CD4-positive, alpha-beta T cell treated with Interleukin-15 for 1 hour (primary cell): ENCODE measurements around the gene NTM.

Experiments used
- DNase-seq: peaks from one replicate; pipeline ENCODE4 v3.0.0-alpha.2; 2020

The NTM gene

DNA sequence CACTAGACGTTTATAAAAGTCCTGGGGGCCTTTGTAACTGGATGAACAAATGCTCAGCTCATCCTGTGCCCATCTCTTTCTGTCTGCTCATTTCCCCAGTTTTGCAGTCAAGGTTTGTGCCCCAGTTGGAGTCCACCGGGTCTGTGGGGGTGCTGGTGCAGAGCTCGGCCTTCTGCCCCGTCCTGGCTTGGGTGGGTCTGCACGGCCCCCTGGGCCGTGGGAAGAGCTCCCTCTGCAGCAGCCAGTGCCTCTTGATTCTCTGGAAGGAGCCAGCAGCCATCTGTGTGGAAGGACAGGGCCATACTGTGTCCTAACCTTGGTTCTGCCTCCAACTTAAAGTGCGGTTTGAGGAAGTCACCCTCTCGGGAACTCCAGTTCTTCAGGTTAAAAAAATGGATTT lies 140.2 kb downstream of the NTM start:
- no peak for DNase-seq

DNA sequence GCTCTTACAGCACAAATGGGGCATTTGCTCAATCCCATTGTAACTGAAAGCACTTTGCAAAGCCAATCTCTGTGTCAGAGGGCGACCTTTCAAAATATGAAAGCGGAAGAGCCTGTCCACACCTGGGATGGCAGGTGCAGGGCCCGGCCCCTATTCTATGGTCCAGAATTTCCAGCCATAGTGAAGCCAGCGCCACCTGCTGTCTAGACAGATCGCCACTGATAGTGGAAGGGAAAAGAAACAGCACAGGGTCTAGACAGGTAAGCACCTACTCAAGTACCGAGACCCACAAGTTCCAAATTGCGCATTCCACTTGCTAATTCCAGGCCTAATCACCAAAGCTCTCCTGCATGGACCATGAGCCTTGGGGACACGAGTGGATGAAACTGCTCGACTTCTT lies 141.4 kb downstream of the NTM start:
- DNase-seq = no peak

DNA sequence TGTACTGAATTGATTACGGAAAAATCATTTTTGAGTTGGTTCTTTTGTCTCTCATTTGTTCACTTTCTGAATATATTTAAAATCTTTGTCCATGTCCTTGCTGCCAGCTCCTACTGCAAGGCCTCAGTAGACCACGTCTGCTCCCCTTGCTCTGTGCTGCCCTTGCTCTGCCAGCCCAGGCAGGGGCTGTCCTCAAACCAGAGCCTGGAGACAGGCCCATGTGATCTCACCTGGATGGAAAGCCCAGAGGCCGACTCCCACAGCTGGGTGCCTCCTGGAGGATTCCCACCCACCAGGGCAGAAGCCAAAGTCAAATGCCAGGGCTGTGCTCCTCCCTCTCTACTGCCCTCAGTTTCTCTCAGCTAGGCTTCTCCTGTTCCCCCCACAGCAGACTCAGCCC lies 141.8 kb downstream of the NTM start:
- DNase-seq = no peak

DNA sequence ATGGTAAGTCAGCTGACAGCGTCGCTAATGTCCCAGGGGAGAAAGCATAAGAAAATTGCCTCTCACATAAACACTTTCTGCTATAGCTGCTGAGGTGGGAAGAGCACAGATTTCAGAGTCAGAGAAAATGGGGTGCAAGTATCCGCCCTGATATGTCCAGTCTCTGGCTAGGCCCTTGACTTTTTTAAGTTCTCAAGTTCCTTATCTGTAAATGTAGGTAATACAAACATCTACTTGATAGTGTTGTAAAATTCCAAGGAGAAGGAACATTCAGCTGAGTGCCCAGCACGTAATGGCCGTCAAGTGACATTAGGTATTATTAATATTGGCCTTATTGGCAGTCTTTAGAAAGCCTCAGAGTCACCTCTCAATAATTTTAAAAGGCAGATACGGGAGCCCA lies 143.6 kb downstream of the NTM start:
- DNase-seq = no peak

DNA sequence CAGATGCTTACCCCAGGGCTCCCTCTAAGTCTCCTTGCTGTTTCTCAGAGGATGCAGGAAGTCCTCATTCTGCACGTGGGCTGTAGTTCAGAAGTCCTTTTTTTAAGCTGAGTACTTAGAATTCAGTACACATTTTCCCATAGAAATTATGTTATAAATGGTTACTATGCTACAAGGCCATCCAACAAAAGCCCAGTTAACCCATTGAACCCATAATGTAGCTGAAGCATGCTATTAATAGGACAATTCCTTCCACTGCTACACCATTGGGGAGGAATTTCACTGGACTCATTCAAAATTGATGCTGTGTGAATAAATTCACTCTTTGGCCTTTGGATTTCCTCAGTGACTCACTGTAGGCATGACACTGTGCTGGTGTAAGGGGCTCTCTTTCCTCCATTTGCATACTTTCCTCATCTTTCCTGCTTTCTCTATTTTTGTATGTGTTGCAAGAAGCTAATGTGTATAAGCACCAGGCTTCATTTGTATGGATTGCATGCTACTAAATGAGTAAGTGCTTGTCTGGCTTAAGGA lies 148.0 kb downstream of the NTM start:
- no peak for DNase-seq

DNA sequence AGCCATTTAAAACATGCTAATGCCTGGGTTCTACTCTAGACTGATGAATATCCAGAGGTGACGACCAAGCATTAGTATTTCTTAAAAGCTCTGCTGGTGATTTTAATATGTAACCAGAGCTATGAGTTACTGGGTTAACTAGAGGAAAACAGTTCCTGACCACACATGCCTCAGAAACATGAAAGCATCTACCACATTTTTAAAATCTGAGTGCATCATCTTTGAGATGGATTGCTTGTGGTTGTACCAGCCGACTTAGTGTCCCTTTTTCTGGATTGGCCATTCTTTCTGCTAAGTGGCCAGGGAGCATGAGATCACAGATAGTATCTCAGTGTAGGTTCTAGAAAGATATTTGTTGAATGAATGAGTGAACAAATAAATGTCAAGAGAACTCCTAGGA lies 152.4 kb downstream of the NTM start:
- DNase-seq = no peak

DNA sequence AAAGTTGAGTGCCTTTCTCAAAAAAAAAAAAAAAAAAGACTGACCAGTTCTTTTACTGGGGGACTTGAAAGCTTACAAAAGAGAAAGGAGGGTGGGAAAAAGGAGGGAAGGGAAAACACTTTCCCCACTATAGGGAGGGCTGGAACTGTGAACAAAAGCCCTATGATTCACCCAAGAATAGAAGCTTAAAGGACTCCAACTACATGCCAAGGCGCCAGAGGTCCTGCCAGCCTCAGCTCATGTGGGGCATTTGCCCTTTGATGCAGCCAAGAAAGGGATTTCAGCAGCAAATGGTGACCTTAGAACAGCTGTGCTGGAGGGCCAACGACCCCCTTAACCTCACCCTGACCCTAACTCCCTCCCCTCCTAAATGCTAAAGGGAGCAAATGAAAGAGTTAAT lies 160.0 kb downstream of the NTM start:
- DNase-seq = no peak

DNA sequence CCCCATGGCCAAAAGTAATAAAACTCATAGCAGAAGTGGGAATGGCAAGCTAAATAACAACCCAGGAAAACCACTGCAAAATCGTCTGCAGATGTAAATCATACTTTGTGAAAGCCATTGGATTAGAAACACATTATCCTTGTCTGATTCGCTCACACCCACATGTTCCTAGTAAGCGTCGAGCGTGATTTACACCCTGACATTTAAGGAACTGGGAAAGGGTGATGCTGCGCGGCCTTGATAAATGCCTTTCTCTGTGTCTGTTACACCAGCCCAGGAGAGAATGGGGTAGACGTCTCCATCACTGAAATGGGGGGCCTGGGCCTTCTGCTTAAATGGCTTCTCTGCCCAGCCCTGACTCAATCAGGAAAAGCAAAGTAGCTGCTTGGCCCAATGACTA lies 162.7 kb downstream of the NTM start:
- DNase-seq = no peak

DNA sequence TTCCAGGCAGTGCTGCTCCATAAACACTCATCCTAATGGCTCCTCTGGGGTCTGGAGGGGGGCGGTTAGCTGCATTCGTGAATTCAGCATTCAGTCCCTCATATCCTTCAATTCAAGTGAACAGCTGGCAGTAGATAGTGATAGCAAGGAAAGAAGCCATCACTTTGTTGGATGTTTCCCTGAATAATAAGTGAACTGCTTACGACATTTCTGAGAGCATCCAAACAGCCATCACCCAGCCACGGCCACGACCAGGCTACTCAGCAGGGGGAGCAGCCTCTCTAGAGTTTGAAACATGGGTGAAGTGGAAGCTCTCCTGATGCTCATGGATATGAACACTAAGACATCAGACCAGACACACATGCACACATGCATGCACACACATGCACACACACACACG lies 163.6 kb downstream of the NTM start:
- DNase-seq = no peak

DNA sequence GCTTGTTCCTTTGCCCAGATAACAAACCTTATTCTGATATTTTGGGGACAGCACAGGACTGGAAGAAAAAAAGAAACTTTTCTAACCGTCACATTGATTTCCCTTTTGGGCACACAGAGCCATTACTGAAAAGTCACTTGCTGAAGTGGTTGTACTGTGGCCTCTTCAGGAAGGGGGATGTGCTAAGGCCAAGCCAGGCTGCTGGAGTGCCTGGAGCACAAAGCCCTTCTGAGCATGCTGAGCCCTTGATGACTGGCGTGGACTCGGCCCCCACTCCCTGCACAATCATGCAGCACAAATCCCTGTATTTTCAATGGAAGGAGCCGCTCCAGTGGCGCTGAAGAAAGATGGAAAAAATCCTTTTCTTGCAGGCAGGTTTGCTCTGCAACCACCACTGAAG lies 164.2 kb downstream of the NTM start:
- no peak for DNase-seq

DNA sequence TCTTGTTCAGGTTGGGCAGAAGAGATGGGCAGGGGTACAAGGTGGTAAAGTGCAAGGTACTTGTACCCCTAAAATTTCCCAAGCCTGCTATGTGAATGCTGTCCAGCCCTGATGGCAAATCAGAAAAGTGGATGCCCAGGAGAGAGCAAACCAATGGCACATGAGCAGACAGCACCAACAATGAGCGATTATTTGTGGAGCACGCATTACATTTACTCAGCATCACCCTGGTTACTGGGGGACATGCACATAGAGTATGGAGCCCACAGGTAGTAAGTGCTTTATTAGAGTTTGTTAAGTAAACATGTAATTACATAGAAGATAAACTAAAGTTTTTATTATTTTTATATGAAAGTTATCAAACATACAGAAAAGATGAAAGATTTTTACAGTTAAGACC lies 165.7 kb downstream of the NTM start:
- DNase-seq = no peak

DNA sequence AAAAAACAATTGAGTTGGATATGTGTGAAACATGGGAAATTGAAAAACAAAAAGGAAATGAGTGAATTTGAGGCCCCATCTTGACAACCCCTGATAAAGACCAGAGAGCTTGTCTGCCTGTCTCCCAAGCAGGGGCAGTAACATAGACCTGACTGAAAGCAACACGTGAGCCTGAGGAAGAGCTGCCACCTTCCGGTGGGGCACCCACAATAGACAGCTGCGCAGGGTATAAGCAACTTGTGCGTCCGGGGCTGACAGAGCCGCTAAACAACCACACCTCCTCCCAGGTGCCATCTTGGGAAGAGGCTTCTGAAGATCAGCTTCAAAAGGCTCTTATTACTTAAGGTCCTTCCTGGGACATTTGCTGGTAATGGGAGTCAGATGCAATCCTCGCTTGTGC lies 166.8 kb downstream of the NTM start:
- no peak for DNase-seq

DNA sequence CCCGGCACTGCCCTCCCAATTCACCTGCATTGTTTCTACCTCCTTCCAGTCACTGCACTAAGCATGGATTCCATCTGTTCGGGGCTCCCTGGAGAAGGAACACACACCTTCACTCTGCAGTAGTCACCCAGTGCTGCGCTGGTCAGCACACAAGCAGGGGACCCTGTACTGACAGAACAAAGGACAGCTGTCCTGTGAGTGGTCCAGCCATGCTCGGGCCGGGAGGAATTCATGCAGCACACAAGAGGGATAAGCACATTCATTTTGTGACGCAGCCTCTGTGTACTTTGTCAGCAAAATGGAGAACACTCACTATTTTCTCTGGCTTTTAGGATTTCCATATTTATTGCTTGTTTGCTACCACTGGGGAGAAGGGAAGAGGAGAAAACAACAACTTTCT lies 167.3 kb downstream of the NTM start:
- DNase-seq = no peak

DNA sequence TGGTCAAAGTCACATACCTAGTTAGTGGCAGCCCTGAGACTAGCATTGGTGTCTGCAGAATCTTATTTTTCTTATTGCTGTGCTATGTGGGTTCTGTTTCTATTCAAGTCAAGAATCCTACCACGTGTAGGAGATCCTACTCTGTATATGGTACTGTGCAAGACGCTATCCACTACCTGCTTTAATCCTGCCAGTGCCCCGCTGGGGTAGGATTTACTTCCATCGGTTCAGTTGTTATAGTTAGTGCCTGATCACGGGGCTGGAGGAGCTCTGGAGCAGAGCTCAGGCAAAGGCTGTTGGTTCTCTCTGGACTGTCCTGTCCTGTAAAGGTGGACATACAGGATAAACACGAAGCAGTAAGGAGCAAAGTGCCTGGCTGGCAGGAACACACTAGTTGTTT lies 167.9 kb downstream of the NTM start:
- DNase-seq = no peak

DNA sequence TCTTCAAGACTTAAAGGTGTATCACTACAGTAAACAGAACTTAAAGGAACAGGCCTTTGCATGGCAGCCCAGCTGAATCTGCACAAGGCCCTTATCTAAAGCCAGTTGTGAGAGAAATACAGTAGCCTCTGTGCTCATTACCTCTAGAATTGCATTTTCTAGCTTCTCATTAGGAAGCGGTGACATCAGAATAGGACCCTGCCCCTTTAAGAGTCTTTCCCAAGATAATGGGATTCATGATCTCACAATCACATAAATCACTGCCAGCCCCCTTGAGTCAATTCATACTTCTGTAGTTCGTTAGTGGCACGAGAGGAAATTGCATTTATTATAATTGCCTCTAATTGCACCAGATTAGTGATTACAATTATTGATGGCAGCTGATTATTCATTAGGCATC lies 170.3 kb downstream of the NTM start:
- no peak for DNase-seq

DNA sequence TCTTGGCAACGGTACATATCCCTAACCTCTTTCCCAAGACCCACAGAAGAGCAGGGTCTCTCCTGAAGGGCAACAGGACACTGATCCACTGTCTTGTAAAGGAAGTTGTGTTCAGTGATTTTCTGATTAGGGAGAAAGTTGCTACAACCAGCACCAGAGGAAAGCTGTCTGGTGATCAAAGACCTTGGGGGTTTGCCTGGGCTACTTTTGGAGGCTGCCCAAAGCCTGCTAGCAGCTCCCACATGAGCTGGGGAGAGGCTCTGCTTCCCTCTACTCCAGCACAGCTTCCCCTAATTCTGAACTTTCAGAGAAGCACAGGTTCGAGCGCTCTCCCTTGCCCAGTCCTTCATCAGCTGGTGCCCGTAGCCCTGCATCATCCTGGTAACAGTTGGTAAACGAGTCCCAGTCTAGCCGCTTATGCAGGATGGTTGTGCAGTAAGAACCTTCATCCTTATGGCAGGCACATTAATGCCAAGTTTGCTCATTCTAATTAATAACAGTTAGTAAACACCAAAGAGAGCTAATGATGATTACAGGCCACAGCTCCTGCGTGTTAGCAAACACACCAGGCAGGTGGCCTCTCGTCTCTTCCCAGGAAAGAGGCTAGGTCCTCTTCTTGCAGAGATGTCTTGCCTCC lies 173.1 kb downstream of the NTM start:
- DNase-seq = no peak

DNA sequence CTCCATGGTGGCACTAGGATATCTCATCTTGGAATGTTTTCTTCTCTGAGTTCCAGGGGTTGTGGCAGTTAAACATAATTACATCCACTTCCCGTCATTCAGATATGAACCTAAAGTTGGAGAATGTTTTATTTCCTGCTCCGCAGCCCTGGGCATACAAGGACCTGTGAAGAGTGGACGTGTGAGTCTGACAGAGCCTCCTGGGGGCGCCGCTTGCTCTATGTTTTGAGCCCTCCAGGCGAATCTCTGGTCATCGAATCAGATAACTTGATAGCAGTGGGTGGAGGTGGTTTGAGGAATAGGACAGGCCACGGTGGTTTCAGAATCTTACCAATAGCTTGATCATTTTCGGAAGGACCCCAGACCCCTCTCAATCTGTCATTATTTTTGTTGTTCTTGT lies 174.2 kb downstream of the NTM start:
- DNase-seq = no peak

DNA sequence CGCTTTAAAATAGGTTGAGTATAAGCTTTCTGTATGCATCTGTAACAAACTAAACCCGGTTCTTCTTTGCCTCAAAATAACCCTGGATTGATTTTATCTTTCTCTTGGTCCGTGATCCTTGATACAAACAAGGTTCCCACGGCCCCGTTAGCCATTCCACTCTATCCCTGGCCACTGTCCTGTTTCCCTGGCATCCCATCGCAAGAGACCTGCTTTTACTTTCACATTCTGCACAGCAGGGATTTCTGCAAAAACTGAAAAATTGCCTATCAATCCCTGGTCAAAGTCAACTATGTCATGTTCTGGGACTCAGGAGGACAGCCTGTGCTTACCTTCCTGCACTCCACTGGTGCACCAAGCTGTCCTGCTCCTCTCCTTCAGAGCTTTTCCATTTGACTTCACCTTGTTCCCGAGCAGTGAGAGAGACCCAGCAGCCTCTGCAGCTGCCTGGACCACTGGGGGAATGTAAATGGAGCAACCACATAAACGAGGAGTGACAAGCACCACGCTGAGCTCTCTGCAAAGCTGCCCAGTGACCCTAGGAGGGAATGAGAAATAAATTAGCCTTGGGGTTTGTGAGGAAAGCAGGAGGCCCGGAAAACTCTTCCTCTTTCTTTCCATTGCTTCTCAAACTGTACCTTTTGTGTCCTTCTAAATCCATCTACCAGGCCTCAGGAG lies 175.9 kb downstream of the NTM start:
- DNase-seq = no peak

DNA sequence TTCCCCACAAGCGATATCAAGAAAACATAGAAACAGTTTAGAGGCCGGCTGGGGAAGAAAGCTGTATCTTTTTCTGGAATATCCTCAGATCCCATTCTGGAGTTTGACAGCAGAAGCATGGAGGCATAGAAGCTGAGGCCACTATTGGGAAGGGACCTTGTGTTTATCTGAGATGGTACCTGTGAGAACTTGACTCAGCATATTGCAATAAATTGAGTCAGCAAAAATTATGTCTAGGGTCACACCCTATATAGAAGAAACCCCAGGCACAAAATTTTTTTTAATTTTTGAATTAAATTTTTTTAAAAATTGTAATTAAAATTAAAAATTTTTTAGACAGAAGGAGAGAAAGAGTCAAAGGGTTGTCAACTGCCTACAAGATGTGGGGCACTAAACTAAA lies 178.7 kb downstream of the NTM start:
- no peak for DNase-seq

DNA sequence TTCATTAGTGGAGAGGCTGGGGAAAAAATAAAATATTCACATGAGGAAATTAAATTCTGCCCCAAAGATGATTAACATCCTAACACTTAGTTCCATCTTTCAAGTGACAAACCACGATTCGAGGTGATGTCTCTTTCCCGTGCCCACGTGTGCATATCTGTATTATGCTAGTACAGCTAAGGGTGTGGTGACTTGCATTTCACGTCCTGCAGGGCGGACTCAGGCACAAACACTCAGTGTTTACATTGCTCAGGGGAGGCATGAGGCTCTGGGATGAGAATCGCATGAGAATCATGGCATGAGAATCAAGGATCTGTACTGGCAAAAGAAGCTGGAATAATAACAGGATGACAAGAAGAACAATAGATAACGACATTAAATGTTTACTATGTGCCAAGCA lies 179.4 kb downstream of the NTM start:
- no peak for DNase-seq

DNA sequence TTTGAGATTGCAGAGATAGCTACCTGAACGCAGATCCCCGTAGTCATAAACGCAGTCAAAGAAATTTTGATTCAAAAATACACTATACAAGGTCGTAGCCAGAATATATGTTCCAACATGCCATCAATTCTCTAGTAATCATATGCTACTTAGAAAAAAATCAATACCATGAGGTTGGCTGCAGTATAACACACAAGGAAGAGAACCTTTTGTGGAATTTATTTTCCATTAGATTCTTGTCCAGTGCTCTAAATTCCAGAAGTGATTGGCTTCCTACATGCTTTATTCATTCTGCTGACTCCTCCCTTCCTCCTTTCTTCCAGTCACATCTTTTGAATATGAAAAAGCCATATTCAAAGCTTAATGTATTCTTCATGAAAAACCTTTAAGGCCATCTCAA lies 189.9 kb downstream of the NTM start:
- DNase-seq = no peak

DNA sequence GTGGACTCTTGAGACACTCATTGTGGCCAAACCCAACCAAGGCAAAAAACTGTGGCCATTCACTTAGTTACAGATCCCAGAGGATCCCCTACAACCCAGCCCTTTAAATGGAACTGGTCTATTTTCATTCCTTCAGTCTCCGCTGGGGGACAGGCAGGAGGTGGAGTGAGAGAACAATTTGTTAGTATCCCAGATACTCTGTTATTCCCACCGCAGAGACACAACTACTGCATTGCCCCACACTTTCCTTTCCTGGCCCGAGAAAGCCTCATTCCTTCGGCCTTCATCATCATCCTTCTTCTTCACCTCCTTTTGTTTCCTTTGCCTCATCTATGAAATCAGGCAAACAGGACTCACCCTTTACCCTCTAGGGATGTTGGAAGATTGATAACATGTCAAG lies 191.1 kb downstream of the NTM start:
- DNase-seq = no peak

DNA sequence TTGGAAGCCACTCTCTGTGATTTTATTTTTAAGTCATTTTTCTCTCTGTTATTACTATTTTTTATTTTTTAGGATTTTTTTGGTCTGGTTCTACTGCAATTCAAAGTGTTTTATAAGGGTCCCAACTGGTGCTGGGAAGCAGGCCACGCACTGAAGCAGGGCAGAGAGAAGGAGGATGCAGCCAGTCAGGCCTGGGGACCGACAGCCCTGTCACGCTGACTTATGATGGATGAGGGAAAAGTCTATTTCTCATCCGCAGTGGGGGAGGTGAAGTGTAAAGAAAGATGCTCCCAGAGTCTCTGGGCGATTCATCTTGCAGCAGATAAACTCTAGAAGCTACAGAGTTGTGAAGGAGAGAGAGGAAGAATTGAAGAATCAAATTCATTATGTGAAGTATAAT lies 191.6 kb downstream of the NTM start:
- DNase-seq = no peak

DNA sequence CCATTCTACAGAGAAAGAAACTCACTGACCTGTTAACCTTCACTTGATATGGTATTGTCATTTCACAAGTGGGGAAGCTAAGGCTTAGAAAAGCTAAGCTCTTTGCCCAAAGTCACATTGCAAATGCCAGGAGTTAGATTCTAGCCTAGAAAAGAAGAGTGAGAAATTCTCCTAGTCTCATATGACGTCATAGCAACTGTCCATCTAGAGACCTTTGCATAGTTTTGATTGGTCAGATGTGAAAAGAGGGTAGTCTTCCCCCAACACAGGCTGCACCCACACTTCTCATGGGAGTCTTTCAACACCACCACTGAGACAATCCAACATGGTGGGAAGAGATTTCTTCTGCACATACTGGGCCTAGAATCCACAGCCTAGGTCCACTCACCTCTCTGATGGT lies 197.9 kb downstream of the NTM start:
- DNase-seq = no peak

DNA sequence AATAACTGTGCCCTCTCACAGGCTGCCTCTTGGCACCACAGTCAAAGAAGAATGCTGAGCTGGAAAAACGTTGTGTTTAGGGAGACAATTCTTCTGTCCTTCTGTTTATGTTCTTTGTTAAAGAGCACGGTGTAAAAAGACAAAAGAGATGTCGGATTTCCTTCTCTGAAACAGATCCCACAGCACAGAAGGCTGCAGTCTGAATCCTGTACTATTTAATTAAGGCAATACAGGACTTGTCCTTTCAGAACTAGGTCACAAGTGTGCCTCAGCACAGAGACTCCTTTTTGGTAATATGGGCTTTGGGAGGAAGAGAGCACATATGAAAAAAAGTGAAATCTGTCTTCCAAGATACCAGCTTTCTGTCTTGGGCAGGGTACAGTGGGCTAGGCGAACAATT lies 201.2 kb downstream of the NTM start:
- no peak for DNase-seq
